ENCODE measurements around the gene MIOS.

MIOS gene

GRCh38 chr7:7527047-7527446 lies 39.6 kb upstream of the MIOS start:
- no peaks in the 10 kb centered on the region for H3K36me3 ChIP-seq (ENCODE audit: control insufficient read depth in 1 of 2, insufficient read depth in 2 of 2, low read depth in 1 of 2, low read length in 2 of 2)
- no peaks in the 10 kb centered on the region for H3K4me1 ChIP-seq (ENCODE audit: control insufficient read depth, insufficient read depth, low read depth, low read length)
- no peak overlapping the region for H3K4me3 ChIP-seq (ENCODE audit: insufficient read depth in 1 of 2, low read depth in 1 of 2, low read length in 2 of 2)
- H2BK120ac ChIP-seq (ENCODE audit: low read depth, low read length) = no peak overlapping the region
- H3K4me2 ChIP-seq (ENCODE audit: low read length, poor library complexity, severe bottlenecking) = no peak overlapping the region
- H4K91ac ChIP-seq (ENCODE audit: low read length) = no peak overlapping the region
- no peak overlapping the region for H2BK12ac ChIP-seq (ENCODE audit: low read length in 2 of 2)
- no peak overlapping the region for H3K27ac ChIP-seq (ENCODE audit: low read length, poor library complexity, severe bottlenecking)
- 96% methylated on average over 3 of the region's 3 CpGs for WGBS
- H3K4ac ChIP-seq (ENCODE audit: low read depth in 1 of 2, low read length in 2 of 2) = no peak overlapping the region
- no peaks in the 10 kb centered on the region for H3K27me3 ChIP-seq (ENCODE audit: control insufficient read depth in 1 of 2, insufficient read depth in 1 of 2, low read length in 2 of 2)
- H2AK5ac ChIP-seq (ENCODE audit: low read length, severe bottlenecking) = no peak overlapping the region
- no peak overlapping the region for H3K23ac ChIP-seq (ENCODE audit: low read length in 2 of 2)
- no peak overlapping the region for H3K18ac ChIP-seq (ENCODE audit: low read depth in 1 of 2, low read length in 2 of 2)
- no peaks in the 10 kb centered on the region for H3K9me3 ChIP-seq (ENCODE audit: control insufficient read depth, low read length)
- no peak overlapping the region for H4K8ac ChIP-seq (ENCODE audit: low read length)
- H2AFZ ChIP-seq (ENCODE audit: low read depth, low read length) = no peak overlapping the region
- DNase-seq = no peak
- no peak overlapping the region for H2BK5ac ChIP-seq (ENCODE audit: low read depth, low read length, poor library complexity, severe bottlenecking)
- no peak overlapping the region for H3K9ac ChIP-seq (ENCODE audit: low read length)
- H3K79me1 ChIP-seq (replicated peaks; ENCODE audit: low read length, poor library complexity, severe bottlenecking) = no peaks in the 10 kb centered on the region
- H3K14ac ChIP-seq (ENCODE audit: low read length in 2 of 2) = no peak overlapping the region
- H2BK15ac ChIP-seq (ENCODE audit: low read depth, poor library complexity, severe bottlenecking) = no peak overlapping the region

DNA sequence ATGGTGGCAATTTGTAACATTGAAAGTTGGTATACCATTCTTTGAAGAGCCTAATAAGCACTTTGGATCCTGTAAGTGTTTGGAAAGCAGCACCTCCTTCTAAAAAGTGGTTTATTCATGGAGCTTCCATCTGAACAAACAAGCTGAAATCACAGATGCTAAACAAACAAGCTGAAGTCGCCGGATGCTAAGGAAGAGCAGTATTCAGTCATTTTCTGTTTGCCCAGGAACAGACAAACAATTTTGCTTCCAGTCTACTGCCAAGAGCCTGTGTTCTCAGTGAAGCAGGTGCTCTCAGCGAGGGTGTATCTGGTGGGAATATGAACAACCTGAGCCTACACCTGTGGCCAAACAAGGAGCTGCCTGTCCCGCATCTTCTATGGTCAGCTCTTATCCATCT lies 37.4 kb upstream of the MIOS start:
- Histone ChIP-seq H3K23ac (ENCODE audit: low read length in 2 of 2) (no peak overlapping the region), H2AFZ (ENCODE audit: low read depth, low read length) (no peak overlapping the region), H2BK12ac (ENCODE audit: low read length in 2 of 2) (no peak overlapping the region), H4K8ac (ENCODE audit: low read length) (no peak overlapping the region), H4K91ac (ENCODE audit: low read length) (no peak overlapping the region), H3K4me1 (ENCODE audit: control insufficient read depth, insufficient read depth, low read depth, low read length) (no peaks in the 10 kb centered on the region), H3K4me2 (ENCODE audit: low read length, poor library complexity, severe bottlenecking) (no peak overlapping the region), H2BK120ac (ENCODE audit: low read depth, low read length) (no peak overlapping the region), H3K36me3 (ENCODE audit: control insufficient read depth in 1 of 2, insufficient read depth in 2 of 2, low read depth in 1 of 2, low read length in 2 of 2) (no peaks in the 10 kb centered on the region), H3K18ac (ENCODE audit: low read depth in 1 of 2, low read length in 2 of 2) (no peak overlapping the region), H3K79me1 (replicated peaks; ENCODE audit: low read length, poor library complexity, severe bottlenecking) (no peaks in the 10 kb centered on the region), H2BK5ac (ENCODE audit: low read depth, low read length, poor library complexity, severe bottlenecking) (no peak overlapping the region), H3K9me3 (ENCODE audit: control insufficient read depth, low read length) (no peaks in the 10 kb centered on the region), H3K27ac (ENCODE audit: low read length, poor library complexity, severe bottlenecking) (no peak overlapping the region), H2AK5ac (ENCODE audit: low read length, severe bottlenecking) (no peak overlapping the region), H3K14ac (ENCODE audit: low read length in 2 of 2) (no peak overlapping the region), H3K4me3 (ENCODE audit: insufficient read depth in 1 of 2, low read depth in 1 of 2, low read length in 2 of 2) (no peak overlapping the region), H3K9ac (ENCODE audit: low read length) (no peak overlapping the region), H3K4ac (ENCODE audit: low read depth in 1 of 2, low read length in 2 of 2) (no peak overlapping the region), H2BK15ac (ENCODE audit: low read depth, poor library complexity, severe bottlenecking) (no peak overlapping the region), H3K27me3 (ENCODE audit: control insufficient read depth in 1 of 2, insufficient read depth in 1 of 2, low read length in 2 of 2) (no peaks in the 10 kb centered on the region)
- DNase-seq = no peak
- 96% methylated on average over 4 of the region's 4 CpGs for WGBS

DNA sequence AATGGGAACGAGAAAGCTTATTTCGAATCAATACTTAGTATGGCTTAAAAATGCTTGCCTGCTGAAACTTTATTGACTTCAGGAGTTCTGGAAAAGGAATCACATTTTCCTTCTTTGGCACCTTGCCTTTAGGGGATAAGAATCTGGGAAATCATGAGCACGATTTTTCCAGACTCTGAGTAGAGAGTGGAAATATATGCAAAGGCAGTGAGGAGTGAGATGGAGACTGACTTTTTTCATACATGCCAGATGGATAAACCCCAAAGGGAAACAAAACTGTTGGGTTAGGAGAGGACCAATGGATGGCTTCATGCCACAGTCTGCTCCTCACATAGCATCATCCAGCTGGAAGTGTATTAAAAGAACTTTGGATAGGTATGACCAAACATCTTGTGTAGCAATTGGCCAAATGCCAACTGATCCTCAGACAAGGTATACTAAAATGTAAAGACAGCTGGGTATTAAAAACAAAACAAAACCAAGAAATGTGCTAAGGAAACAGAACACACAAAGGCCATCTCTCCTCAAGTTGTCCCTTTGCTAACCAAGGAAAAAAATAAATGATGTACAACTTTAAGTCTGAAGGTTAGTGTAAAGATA lies 32.8 kb upstream of the MIOS start:
- Histone ChIP-seq H2AFZ (ENCODE audit: low read depth, low read length) (no peak overlapping the region), H2BK12ac (ENCODE audit: low read length in 2 of 2) (no peak overlapping the region), H3K9ac (ENCODE audit: low read length) (no peak overlapping the region), H2BK5ac (ENCODE audit: low read depth, low read length, poor library complexity, severe bottlenecking) (no peak overlapping the region), H3K4ac (ENCODE audit: low read depth in 1 of 2, low read length in 2 of 2) (no peak overlapping the region), H3K4me1 (ENCODE audit: control insufficient read depth, insufficient read depth, low read depth, low read length) (peaks cover 2% of the 10 kb centered on the region), H4K8ac (ENCODE audit: low read length) (no peak overlapping the region), H2AK5ac (ENCODE audit: low read length, severe bottlenecking) (no peak overlapping the region), H3K36me3 (ENCODE audit: control insufficient read depth in 1 of 2, insufficient read depth in 2 of 2, low read depth in 1 of 2, low read length in 2 of 2) (no peaks in the 10 kb centered on the region), H2BK15ac (ENCODE audit: low read depth, poor library complexity, severe bottlenecking) (no peak overlapping the region), H3K18ac (ENCODE audit: low read depth in 1 of 2, low read length in 2 of 2) (no peak overlapping the region), H3K27me3 (ENCODE audit: control insufficient read depth in 1 of 2, insufficient read depth in 1 of 2, low read length in 2 of 2) (no peaks in the 10 kb centered on the region), H3K9me3 (ENCODE audit: control insufficient read depth, low read length) (no peaks in the 10 kb centered on the region), H3K14ac (ENCODE audit: low read length in 2 of 2) (no peak overlapping the region), H3K4me3 (ENCODE audit: insufficient read depth in 1 of 2, low read depth in 1 of 2, low read length in 2 of 2) (no peak overlapping the region), H3K27ac (ENCODE audit: low read length, poor library complexity, severe bottlenecking) (no peak overlapping the region), H3K79me1 (replicated peaks; ENCODE audit: low read length, poor library complexity, severe bottlenecking) (no peaks in the 10 kb centered on the region), H2BK120ac (ENCODE audit: low read depth, low read length) (no peak overlapping the region), H4K91ac (ENCODE audit: low read length) (no peak overlapping the region), H3K4me2 (ENCODE audit: low read length, poor library complexity, severe bottlenecking) (no peak overlapping the region), H3K23ac (ENCODE audit: low read length in 2 of 2) (no peak overlapping the region)
- DNase-seq = no peak
- WGBS = 94% methylated on average over 3 of the region's 3 CpGs

- 63% methylated on average over 1 of the region's 1 CpG for WGBS
- Histone ChIP-seq H3K4me1 (ENCODE audit: control insufficient read depth, insufficient read depth, low read depth, low read length) (peaks cover 2% of the 10 kb centered on the region), H3K9me3 (ENCODE audit: control insufficient read depth, low read length) (no peaks in the 10 kb centered on the region), H3K23ac (ENCODE audit: low read length in 2 of 2) (no peak within 1 kb of the TSS), H3K27me3 (ENCODE audit: control insufficient read depth in 1 of 2, insufficient read depth in 1 of 2, low read length in 2 of 2) (no peaks in the 10 kb centered on the region), H3K36me3 (ENCODE audit: control insufficient read depth in 1 of 2, insufficient read depth in 2 of 2, low read depth in 1 of 2, low read length in 2 of 2) (no peaks in the 10 kb centered on the region), H2BK120ac (ENCODE audit: low read depth, low read length) (no peak within 1 kb of the TSS), H2AK5ac (ENCODE audit: low read length, severe bottlenecking) (no peak within 1 kb of the TSS), H4K8ac (ENCODE audit: low read length) (no peak within 1 kb of the TSS), H3K9ac (ENCODE audit: low read length) (no peak within 1 kb of the TSS), H3K4me3 (ENCODE audit: insufficient read depth in 1 of 2, low read depth in 1 of 2, low read length in 2 of 2) (no peak within 1 kb of the TSS), H2BK12ac (ENCODE audit: low read length in 2 of 2) (no peak within 1 kb of the TSS), H3K4me2 (ENCODE audit: low read length, poor library complexity, severe bottlenecking) (no peak within 1 kb of the TSS), H3K4ac (ENCODE audit: low read depth in 1 of 2, low read length in 2 of 2) (no peak within 1 kb of the TSS), H3K14ac (ENCODE audit: low read length in 2 of 2) (no peak within 1 kb of the TSS), H2BK15ac (ENCODE audit: low read depth, poor library complexity, severe bottlenecking) (no peak within 1 kb of the TSS), H3K18ac (ENCODE audit: low read depth in 1 of 2, low read length in 2 of 2) (no peak within 1 kb of the TSS), H4K91ac (ENCODE audit: low read length) (no peak within 1 kb of the TSS), H3K27ac (ENCODE audit: low read length, poor library complexity, severe bottlenecking) (no peak within 1 kb of the TSS), H2BK5ac (ENCODE audit: low read depth, low read length, poor library complexity, severe bottlenecking) (no peak within 1 kb of the TSS), H2AFZ (ENCODE audit: low read depth, low read length) (no peak within 1 kb of the TSS), H3K79me1 (replicated peaks; ENCODE audit: low read length, poor library complexity, severe bottlenecking) (no peaks in the 10 kb centered on the region)
- DNase-seq = no peak
Observed at GRCh38 chr7:7535691-7536090, 31.0 kb upstream of the MIOS start, which contains the start of gene COL28A1. Gene COL28A1, minus strand, starts transcription at chr7:7535873. Its CDS starts 2,998 bp downstream, at chr7:7532875.

Data from mesenchymal stem cell (in vitro differentiated cells and primary cell).